NCI-H748 (cell line): ENCODE measurements around the gene CEL.
"Not testable (repeated sequence)": the region's sequence is repeated elsewhere in the genome, so short reads cannot be mapped to it uniquely, and the experiment has no call there.

Experiments used
- DNase-seq: peaks from one replicate; lab custom pipeline; 2025; ENCODE audit not compliant: unreplicated experiment; lab: John Stamatoyannopoulos, UW

CEL gene

DNA sequence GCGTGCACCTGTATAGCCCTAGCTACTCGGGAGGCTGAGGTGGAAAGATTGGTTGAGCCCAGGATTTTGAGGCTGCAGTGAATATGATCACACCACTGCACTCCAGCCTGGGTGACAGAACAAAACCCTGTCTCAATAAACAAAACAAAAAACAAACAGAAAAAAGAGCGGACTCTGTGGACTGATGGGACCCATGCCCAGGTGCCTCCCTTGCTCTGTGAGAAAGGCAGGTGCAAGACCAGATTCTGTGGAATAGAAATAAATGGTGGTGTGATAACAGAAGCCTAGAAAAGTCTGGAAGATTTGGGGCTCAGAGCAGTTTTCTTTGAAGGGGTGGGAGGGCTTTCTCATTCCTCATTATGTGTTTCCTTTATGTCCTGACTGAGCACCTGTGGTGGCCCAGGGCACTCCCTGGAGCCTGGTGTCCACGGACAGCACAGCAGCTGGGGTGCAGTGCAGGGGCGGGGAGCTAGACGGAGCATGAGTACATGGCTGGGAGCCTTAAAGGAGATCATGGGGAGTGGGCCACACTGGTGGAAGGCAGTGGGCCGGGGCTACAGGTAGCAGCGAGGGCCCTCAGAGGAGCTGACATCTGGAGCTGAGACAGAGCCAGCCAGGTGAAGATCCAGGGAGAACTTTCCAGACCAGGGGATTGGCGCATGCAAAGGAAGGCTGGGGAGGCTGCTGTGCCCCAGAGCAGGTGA is 15.4 kb upstream of the CEL start:
- DNase-seq = no peak

GRCh38 chr9:133046900-133047295 is 14.9 kb upstream of the CEL start:
- DNase-seq = no peak

DNA sequence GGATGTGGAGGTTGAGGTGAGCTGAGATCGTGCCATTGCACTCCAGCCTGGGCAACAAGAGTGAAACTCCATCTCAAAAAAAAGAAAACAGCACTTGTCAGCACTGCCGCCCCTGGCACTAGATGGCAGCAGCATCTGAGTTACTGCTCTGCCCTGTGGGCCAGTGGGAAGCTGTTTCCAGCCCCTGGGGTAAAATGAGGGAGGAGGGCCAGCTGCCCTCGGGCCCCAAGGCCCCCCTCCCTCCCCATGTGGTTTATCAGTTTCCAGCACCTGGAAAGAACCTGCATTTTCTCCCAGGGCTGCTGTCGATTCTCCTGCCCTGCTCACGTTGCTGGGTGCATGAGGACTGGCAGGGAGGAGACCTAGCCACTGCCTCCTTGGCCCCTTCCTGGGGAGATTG is 13.2 kb upstream of the CEL start:
- no peak for DNase-seq

GRCh38 chr9:133049043-133049442 is 12.7 kb upstream of the CEL start:
- no peak for DNase-seq

DNA sequence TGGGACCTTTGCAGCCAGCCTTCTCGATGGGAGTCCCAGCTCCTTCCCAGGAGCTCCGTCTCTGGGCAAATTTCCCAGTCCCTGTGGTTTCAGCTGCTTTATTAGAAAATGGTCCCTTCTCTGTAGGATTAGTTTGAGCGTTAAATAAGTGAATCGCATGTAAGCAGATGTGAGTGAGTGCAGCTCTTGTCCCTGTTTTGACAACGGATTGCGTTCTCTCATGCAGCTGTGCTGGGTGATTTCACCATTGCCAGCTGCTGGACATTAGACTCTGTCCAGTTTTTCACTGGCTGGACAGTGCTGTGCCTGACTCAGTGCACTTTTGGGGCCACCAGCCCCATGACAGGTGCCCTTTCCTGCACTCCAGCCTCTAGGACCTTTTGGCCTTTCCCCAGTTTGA is 11.6 kb upstream of the CEL start:
- DNase-seq = no peak

DNA sequence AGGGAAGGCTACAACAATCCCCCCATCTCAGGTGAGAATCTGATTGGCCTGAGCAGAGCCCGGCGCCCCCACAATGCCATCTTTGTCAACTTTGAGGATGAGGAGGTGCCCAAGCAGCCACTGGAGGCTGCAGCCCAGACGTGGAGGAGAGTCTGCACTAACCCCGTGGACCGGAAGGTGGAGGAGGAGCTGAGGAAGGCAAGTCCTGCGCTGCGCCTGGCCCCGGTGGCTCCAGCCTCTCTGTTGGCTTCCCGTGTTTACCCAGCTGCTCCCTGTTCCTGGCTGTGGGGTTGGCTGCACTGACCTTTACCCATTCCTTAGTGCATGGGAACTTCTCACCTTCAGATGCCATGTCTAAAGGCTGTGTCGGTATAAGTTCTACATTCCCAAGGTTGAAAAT is 11.0 kb upstream of the CEL start:
- no peak for DNase-seq

DNA sequence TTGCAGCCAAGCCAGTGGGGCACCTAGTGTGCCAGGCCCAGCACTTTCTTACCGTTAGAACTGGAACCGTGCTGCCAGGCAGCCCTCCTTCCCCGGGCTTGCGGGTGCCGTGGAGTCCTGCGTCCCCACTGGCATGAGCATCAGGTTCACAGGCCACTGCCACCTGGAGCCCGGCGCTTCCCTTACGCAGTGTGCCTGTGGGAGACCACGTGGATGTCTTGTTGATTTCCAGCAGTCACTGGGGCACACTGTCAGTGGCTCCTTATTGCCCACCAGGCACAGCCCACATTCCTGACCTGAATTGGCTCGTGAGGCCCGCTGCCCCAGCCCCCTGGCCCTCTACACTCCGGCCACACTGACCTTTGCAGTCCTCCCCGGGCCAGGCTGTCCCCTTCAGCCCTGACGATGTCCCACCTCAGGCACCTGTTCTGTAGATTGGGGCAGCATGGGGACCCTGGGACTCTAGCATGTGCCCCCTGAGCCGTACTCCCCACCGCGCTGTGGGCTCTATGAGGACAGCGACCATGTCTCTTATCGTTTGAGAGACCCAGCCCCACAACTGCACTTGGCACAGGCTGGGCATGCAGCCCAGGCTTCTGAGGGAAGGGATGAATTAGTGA is 10.4 kb upstream of the CEL start:
- DNase-seq = no peak

- DNase-seq = no peak
These were observed 9.7 kb upstream of the CEL start for GRCh38 chr9:133051966-133052539.

DNA sequence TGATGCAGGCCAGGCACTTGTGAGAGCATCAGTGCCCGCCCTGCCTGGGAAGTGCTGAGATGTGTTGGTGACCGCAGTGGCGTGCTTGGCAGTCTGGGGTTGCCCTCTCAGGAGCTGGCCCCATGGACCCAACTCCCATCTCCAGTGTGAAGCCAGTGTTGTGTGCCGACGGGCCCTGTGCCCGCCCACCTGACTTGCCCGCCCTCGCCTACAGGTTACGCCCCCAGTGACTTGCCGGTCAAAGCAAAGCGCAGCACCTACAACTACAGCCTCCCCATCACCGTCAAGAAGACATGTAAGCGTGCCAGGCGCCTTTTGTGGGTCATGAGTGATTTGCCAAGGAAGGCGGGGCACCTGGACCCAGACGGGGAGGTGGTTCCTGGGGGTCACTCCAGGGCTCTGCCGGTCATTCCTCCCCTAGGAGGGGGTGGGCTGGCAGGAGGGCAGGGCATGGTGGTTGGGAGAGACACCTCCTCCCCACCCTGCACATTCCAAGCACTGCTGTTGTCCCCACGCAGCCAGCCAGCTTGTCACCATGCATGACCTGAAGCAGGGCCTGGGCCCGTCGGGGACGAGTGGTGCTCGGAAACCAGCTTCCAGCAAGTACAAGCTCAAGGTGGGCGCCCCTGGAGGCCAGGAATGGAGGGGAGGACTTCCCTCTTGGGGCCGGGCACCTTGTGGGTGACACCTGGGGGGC is 7.4 kb upstream of the CEL start:
- DNase-seq = no peak

DNA sequence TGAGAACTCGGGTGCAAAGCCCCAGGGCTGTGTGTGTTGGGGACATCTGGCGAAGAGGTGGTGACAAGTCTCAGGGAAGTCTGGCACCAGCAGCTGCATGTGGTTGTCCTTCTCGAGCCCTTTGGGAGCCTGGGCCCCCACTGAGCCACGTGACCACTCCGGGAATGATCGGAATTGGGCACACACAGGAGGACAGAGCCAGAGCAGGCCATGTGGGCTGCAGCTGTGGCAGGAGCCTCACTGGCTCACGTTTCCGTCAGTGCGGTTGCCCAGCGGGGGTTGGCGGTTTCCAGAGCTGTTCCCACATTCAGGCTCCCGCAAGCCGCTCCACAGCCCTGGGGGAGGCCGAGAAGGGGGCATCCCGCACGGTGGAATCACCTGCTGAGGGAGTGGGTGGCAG is 6.8 kb upstream of the CEL start:
- DNase-seq = no peak

GRCh38 chr9:133055788-133056420 is 5.9 kb upstream of the CEL start:
- DNase-seq = no peak

GRCh38 chr9:133056533-133056932 is 5.2 kb upstream of the CEL start:
- DNase-seq = no peak

DNA sequence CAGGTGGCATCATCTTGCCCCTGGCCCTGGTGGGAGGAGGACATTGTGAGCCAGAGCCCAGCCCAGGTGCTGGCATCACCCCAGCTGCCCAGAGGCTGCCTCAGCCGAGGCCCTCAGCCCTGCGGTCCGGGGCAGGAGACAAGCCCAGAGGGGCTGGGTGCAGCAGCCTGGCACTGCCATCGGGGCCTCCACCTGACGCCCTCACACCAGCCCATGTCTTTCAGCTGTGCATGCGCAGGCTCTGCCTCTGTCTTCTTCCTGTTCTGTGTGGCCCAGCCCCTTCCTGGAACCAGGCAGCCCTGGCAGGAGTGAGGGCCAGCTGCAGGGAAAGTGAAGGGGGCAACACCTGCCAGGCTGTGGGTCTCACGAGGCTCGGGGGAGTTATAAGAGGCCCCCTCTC is 4.8 kb upstream of the CEL start:
- DNase-seq = no peak

GRCh38 chr9:133057553-133057952 is 4.2 kb upstream of the CEL start:
- no peak for DNase-seq

- DNase-seq = no peak
These were observed 3.7 kb upstream of the CEL start for GRCh38 chr9:133058071-133058470.

DNA sequence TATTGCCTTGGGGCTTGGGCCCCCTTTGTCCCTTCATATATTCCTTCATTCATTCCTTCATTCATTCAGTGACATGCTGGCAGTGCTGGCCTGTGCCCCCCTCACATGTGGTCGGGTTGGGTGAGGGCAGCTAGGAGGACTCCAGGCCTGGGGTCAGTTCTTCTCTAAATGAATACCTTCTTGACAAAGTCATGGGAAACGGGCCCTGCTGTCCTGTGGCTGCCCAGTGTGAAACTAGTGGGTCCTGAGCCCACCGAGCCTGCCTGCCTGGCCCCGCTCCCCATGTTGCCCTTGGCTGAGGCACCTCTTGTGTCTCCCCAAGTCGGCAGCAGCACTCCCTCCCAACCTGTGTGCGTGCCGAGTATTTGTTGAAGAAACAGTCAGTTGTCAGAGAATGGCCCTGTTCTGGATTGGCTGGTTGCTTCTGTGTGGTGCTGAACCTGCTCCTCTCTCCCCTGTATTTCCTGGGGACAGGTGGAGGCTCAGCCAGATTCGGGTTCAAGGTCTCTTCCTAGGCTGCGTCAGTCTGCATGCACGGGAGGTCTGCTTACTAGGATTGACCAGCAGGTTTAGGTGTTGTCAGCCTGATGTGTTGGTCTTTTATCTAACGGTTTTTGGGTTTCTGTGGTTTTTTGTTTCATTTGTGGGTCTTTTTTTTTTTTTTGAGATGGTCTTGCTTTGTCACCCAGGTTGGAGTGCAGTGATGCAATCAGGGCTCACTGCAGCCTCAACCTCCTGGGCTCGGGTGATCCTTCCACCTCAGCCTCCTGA is 3.0 kb upstream of the CEL start:
- DNase-seq = no peak

DNA sequence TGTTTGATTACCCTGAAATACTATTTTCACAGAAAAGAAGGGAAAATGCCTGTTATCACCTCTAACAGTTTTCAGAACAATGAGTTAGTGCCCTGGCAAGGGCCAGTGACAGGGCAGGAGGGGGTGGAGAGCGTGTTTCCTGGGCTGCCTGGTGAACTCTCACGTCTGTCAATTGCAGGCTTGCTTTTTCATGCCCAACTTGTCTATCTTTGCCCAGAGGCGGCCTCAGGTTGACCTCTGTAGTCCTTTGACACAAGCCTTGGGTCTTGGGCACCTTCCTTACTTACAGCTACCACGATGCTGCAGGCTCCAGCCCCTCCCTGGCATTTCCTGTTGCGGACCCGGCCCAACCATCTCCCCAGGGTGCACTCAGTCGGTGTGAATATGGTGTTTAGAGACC is 2.2 kb upstream of the CEL start:
- no peak for DNase-seq

DNA sequence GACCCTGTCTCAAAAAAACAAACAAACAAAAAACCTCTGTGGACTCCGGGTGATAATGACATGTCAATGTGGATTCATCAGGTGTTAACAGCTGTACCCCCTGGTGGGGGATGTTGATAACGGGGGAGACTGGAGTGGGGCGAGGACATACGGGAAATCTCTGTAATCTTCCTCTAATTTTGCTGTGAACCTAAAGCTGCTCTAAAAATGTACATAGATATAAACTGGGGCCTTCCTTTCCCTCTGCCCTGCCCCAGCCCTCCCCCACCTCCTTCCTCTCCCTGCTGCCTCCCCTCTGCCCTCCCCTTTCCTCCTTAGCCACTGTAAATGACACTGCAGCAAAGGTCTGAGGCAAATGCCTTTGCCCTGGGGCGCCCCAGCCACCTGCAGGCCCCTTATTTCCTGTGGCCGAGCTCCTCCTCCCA is 1.4 kb upstream of the CEL start:
- no peak for DNase-seq

DNA sequence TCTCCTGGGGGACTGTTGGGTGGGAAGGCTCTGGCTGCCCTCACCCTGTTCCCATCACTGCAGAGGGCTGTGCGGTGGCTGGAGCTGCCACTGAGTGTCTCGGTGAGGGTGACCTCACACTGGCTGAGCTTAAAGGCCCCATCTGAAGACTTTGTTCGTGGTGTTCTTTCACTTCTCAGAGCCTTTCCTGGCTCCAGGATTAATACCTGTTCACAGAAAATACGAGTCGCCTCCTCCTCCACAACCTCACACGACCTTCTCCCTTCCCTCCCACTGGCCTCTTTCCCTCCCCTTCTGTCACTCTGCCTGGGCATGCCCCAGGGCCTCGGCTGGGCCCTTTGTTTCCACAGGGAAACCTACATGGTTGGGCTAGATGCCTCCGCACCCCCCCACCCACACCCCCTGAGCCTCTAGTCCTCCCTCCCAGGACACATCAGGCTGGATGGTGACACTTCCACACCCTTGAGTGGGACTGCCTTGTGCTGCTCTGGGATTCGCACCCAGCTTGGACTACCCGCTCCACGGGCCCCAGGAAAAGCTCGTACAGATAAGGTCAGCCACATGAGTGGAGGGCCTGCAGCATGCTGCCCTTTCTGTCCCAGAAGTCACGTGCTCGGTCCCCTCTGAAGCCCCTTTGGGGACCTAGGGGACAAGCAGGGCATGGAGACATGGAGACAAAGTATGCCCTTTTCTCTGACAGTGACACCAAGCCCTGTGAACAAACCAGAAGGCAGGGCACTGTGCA is 590 bp upstream of the CEL start:
- DNase-seq = not testable (repeated sequence)

DNA sequence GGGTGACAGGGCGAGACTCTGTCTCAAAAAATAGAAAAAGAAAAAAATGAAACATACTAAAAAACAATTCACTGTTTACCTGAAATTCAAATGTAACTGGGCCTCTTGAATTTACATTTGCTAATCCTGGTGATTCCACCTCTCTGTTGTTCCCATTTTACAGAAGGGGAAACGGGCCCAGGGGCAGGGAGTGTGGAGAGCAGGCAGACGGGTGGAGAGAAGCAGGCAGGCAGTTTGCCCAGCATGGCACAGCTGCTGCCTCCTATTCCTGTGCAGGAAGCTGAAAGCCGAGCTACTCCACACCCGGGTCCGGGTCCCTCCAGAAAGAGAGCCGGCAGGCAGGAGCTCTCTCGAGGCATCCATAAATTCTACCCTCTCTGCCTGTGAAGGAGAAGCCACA is 788 bp downstream of the CEL start:
- DNase-seq = not testable (repeated sequence)
